GM18508 (cell line): ENCODE data around the gene PRR30.

Source experiments
- ATAC-seq: cut with Tn5 transposase; IDR thresholded peaks from one replicate; pipeline ENCODE4 v1.9.1; 2021; ENCODE audit warnings: moderate number of reproducible peaks; ENCODE audit not compliant: insufficient read depth, unreplicated experiment

PRR30 gene

DNA sequence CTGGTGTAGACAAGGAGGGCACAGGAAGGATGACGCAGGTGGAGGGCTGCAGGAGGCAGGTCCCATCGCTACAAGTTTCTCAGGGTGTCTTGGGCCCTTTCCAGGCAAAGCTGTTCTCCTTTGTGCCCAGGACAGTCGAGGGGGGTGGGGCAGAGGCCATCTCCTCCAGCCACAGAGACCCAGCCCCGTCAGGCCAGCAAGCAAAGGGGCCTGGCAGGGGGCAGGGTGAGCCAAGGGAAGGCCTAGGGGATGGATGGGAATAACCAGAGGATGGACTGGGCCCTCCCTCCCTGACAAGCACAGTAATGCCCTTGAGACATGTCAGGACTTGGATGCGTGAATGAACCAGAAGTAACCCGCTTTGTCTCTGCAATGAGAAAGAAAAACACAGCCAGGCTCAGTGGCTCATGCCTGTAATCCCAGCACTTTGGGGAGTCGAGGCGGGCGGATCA is 15.9 kb upstream of the PRR30 start:
- ATAC-seq, result no peak

DNA sequence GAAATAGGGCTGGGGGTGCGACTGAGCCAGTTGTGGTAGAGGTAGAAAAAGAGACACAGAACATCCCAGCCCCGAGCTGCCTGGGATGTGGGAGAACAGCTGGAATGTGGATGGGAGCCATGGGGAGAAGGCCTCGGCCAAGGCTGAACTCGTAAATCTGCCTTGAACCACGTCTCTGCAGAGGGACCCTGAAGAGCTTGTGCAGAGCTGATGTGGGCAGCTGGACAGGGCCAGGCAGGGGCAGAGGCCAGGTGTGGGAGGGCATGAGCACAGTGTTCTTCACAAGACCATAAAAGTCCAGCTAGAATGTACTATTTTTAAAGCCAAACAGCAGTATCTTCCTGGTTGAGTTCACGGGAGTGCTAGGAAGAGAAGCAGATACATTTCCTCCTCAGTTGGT is 15.3 kb upstream of the PRR30 start:
- no peak for ATAC-seq

GRCh38 chr2:27152796-27153464 is 13.7 kb upstream of the PRR30 start:
- ATAC-seq, result no peak

- ATAC-seq, result no peak
Measured at GRCh38 chr2:27152102-27152795, 13.0 kb upstream of the PRR30 start.

DNA sequence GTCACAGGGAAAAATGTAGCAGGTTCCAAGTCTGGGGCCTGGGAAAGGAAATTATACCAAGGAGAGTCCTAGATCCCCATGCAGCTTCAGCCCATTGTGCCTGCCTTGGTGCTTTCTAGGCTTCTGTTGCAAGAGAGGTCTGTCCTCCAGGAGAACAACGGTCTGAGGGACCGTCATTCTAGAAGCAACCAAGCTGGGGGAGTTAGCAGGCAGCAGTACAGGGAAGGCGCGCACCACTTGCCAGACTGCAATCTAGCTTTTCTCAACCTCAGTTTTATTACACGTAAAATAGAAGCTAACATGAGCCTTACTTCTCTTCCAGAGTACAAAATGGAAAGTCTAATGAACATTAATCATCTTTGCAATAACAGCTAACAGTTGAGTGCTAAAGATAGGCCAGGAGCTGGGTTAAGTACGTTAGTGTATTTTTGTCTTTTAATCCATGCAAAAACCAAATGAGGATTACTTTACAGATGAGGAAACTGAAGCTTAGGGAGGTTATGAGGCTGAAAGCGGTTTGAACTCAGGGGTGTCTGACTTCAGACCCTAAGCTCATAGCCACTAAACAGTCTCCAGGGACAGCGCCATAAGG is 11.5 kb upstream of the PRR30 start:
- no peak for ATAC-seq

- no peak for ATAC-seq
Measured at GRCh38 chr2:27149570-27150405, 10.6 kb upstream of the PRR30 start.

GRCh38 chr2:27148801-27149439 is 9.7 kb upstream of the PRR30 start, which contains the start of gene TCF23:
TSS of gene TCF23 (plus strand) at chr2:27149004. CDS start at chr2:27149134, 130 bp downstream.
- ATAC-seq, result no peak

GRCh38 chr2:27147935-27148334 is 8.7 kb upstream of the PRR30 start:
- ATAC-seq, result no peak

DNA sequence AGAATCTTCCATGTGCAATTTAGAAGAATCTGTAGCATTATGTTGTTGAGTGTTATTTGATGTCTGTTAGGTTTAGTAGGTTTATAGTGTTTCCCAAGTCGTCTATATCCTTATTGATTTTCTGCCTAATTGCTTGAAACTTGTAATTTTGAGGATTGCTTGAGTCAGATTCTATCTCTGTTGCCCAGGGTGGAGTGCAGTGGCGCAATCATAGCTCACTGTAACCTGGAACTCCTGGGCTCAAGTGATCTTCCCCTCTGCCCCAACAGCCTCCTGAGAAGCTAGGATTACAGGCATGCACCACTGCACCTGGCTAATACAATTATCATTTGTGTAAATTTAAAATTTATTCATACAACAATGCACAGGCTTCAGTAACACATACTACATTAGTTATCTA is 6.5 kb upstream of the PRR30 start:
- ATAC-seq, result no peak

DNA sequence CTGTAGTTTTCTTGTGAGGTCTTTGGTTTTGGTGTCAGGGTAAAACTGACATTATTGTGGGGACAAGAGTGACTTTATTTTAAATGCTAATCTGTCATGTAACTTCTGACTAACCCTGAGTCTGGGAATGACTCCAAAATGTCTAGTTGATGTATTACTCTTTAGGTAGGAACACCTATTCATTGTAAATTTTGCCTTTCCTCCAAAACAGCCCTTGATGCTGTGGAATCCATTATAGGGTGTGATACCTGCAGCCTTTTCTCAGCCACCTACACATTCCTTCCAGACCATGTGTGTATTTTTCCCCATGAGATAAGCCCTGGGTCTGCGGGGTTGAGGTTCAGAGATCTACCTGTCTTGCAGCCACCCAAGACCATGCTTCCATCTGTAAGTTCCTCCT is 4.1 kb upstream of the PRR30 start:
- ATAC-seq, result no peak

DNA sequence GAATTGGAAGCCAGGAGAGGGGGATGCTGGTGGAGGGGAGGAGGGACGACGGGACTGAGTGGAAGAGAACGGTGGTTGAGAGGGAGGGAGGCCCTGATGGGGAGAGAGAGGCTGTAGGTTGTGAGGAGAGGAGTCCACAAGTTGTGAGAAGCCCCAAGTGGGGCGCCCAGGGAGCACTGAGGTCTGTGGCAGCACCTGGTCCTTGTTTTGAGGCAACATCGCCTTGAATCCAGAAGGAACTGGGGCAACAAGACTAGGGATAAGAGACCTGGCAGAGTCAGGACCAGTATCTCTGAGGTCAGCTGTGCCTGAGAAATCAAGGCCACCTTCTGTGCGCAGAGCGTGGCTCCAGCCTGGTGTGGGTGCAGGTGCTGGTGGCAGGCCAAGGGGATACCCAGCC is 1.1 kb downstream of the PRR30 start:
- ATAC-seq, result no peak

GRCh38 chr2:27137322-27137935 is 1.8 kb downstream of the PRR30 start:
- ATAC-seq, result no peak

DNA sequence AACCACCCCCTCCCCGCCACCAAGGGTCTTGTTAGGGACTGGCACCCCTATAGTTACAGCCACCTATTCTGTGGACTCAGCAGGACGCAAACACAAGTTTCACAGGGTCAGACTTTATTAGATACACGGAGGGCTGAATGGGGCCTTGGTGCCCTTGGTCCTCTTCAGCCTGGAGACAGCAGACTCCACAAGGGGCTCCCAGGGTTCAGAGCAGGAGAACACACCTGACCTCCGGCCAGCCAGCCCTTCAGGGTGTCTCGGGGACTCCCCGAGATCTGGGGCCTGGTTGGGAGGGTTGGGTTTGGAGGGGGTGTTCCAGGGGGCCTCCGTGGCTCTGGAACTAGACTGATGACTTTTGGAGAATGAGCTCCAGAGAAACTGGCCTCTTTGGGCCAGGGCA is 2.5 kb downstream of the PRR30 start:
- no peak for ATAC-seq

- ATAC-seq, result no peak
Measured at GRCh38 chr2:27135478-27135955, 3.7 kb downstream of the PRR30 start.

- no peak for ATAC-seq
Measured at GRCh38 chr2:27134781-27135477, 4.3 kb downstream of the PRR30 start.

- ATAC-seq, result no peak
Measured at GRCh38 chr2:27133905-27134780, 5.1 kb downstream of the PRR30 start, which contains the start of gene PREB. TSS of gene PREB (minus strand) at chr2:27134636. CDS start at chr2:27134421, 215 bp downstream.

DNA sequence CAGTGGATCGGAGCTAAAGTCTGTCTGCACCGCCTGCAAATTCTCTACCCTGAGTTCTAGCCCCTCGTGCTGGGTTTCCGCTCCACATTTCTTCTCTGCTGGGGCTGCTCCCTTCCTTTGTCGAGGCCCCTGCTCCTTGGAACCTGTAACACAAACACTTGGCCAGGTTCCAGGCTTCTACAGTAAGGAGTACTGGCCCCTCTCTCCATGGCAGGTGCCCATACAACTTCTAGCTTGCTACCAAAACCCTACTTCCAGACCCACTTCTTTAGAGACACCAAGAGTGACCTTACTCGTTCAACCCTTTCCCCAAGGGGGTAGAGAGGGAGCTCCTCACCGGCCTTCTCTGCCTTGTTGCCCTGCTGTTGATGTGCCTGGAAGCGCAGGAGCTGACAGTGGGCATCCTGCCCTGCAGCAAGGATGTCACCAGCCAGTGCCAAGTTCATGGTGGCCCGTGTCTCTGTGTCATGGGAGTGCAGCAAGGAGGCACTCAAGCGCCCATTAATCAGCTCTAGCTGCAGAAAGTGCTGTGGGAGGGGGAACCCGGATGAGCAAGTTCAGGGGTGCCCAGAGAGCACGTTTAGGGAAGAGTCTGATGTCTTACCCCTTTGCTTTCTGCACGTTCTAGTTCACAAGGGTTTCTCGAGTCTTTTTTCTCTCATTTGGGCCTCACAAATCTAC is 5.9 kb downstream of the PRR30 start:
- ATAC-seq, result no peak
